HG03159 (cell line): ENCODE results near the gene MYH3.
"Not testable (repeated sequence)": the region's sequence is repeated elsewhere in the genome, so short reads cannot be mapped to it uniquely, and the experiment has no call there.

Source experiments
- ATAC-seq: cut with Tn5 transposase; IDR thresholded peaks from one replicate; pipeline ENCODE4 v1.9.1; 2021; ENCODE audit warnings: mild to moderate bottlenecking, moderate library complexity; ENCODE audit not compliant: unreplicated experiment

MYH3 gene

DNA sequence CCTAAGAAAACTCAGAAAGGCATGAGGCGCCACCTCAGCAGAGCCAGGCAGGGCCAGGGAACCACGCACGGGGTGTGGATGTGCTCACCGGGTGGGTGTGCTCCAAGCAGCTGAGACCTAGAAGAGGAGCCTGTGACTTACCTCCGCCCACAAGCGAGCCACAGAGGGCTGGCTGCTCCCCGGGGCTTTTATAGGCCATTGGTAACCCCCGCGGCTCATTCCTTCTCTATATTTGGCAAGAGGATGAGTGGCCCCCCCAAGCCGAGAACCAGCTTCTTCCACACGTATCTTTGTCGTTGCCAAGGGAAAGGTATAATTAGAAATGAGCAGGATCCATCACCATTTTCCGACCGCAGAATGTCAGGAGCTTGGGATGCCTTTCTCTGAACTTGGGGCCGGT, at the start of gene MYH3:
TSS of gene MYH3 (minus strand) at position 162 of the 400 bp plus-strand sequence. CDS start 2,245 bp downstream, outside the sequence.
- ATAC-seq = no peak

DNA sequence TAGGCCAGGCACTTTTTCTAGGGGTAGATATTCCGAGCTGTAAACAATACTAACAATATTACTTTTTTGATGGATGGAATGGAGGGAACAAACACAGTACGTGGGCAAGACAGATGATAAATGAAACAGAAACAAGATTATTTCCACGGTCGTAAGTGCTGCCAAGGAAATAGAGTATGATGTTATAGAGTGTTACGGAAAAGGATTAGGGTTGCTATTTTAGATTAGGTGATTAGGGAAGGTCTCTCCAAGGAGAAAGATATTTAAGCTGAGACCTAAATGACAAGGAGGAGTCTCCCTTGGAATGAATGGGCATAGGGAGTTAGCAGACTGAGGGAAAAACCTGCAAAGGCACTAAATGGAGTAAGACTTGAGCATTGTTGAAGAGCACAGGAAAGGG, 48.6 kb upstream of the MYH3 start:
- ATAC-seq = no peak

DNA sequence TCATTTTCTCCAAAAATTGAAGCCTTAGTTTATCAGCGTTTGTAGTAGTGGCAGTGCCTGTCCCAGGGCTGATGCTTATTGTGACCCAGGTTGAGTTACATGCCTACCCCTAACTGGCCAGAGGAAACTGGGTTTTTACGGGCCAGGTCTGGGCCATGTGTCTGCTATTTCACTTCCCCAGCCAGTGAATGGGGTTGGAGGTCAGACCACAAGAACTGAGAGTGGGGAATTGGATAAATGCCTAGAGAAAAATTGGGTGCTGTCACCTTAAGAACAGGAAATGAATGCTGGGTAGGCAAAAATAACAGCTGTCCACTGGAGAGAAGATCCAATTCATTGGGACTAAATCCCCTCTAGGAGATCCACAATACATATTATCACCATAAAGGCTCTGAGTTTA, 45.5 kb upstream of the MYH3 start:
- no peak for ATAC-seq

DNA sequence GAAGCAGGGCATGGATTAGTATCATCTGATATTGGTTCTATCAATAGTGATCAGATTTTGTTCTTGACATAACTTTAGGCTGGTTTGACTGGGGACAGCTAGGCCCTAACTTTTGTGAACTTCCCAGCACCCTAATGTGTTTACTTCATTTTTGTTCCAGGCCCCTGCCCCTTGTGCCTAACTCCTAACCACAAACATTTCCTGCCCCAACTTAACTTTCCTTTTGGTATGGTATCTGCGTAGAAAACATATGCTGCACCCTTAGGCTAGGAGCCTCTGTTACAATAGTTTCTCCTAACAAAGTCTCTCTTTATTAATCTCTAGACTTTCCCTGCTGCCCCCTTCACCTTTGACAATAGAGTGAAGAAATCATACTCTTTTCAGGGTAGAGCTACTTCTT, 42.7 kb upstream of the MYH3 start:
- ATAC-seq = no peak

DNA sequence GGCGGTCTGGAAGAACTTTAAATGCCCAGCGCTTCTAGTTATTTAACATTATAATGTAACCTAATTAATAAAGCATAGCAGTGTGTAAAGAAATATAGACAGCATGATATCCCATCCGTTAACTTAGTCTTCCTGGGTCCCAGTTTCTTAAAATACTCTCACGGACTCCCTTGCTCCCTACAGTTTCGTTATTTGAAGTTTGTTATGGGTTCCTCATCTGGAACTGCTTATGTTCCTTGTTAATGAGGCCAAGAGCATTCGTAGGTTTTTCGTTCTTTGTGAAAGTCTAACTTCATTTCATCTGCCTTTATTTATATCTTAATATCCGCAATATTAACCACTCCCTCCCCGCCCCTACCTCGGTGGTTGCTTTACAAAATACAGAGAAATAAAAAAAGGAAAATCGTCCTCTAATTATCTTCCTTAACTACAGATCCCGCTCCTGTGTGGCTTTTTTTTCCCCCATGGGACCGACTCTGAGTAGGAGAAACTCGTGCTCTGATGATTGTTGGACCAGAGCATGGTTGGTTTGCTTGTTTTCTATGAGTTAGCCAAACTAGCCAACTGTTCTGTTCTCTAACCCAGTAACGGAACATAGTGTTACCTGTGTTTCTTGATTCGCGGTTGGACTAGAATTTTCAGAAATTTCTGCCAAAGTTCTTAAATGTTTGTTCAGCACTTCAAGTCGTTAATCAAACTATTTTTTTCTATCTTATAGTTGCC, 41.1 kb upstream of the MYH3 start:
- no peak for ATAC-seq

DNA sequence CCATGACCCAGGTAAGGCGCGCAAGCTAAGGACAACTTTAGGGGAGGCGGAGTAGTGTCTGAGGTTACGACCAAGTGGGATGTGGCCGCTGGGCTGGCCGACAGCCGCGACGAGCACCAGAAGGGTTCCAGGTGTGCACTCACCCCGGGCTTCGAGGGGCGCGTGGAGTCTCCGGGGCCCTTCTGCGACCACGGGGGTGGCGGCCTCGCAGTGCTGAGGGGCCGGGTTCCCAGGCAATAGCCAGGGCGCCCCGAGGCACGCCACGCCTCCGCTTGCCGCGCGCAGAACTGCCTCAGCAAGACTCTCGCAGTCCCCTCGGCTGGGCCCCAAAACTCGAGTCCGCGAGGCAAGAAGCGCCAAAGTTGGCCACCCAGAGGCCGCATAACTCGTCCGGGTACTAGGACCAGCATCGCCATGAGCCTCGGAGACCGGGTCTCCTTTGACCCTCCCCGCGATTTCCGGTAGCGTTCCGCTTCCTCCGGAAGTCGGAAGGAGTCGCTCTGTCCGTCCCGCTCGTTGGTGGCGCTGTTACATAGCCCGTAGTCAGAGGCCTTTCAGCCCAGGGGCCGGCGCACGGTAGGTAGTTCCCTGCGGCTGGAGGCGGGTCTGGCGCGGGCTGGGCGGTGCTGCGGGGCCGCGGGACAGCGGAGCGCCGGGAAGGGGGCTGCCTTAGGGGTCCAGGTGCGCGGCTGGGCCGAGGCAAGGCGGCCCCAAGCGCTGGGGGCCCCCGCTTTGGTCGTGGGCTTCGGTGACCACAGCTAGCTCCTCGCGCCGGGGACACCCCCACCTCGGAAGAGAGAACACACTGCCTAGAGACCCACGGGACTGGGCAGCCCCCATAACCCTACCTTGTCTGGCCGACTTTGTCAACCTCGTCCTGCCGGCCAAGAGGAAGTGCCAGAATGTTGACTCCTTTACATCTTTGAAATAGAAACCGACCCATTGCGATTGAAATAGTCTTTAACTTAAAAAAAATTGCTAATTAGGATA, 40.3 kb upstream of the MYH3 start, which contains the start of the genes ADPRM and SCO1:
TSS of gene ADPRM (plus strand) at position 503 of the 990 bp plus-strand sequence. CDS start 7,333 bp downstream, outside the sequence.
TSS of gene SCO1 (minus strand) at position 442 of the 990 bp plus-strand sequence. CDS start at position 416, 26 bp downstream.
- ATAC-seq = peak; percentile 93

DNA sequence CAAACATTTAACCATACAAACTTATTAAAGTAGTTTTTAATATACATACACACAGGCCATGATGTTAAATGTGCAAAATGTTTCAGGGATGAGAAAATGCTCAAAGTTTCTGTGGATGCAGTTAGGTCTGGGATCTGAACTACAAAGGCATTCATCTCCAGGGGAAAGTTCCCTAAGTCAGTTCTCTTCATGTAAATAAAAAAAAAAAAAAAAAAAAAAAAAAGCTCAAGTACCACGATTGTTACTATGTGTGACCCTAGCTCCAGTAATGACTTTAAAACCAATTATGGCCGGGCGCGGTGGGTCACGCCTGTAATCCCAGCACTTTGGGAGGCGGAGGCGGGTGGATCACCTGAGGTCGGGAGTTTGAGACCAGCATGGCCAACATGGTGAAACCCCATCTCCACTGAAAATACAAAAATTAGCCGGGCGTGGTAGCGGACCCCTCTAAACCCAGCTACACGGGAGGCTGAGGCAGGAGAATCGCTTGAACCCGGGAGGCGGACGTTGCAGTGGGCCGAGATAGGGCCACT, 38.8 kb upstream of the MYH3 start:
- ATAC-seq = not testable (repeated sequence)

DNA sequence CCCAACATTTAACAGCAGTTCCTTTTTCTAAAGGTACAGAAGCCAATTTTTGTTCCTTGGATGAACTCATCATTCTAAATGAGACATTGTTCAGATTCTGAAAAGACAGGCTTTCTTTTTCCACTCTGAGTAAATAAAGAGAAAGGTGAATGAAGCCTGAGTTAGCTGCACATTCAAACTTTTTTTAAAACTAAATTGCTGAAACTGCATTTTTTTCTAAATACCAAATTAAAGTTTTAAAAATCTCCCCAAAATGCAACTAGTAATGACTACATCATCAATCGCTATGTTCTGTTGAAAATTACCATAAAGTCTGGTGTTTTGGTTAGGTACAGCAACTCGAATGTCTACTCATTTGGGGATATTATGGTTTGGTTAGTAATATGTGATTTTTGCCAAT, 30.4 kb upstream of the MYH3 start:
- ATAC-seq = no peak

DNA sequence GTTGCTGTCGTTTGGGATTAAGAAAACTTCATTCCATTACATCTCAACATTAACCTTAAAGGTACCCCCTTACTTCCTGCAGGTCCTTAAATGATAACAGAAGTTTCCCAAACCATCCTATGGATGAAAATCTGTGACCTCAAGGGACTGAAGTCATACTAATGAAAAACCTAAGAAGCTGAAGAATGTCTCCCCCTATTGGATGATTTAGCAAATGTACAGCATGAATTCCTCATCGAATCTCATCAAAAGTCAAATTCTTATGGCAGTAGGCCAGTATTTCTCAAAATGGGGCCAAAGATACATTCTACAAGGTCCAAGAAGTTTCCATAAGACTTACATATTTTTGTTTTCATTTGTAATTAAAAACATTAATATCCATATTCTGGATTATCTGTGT, 26.7 kb upstream of the MYH3 start:
- no peak for ATAC-seq

DNA sequence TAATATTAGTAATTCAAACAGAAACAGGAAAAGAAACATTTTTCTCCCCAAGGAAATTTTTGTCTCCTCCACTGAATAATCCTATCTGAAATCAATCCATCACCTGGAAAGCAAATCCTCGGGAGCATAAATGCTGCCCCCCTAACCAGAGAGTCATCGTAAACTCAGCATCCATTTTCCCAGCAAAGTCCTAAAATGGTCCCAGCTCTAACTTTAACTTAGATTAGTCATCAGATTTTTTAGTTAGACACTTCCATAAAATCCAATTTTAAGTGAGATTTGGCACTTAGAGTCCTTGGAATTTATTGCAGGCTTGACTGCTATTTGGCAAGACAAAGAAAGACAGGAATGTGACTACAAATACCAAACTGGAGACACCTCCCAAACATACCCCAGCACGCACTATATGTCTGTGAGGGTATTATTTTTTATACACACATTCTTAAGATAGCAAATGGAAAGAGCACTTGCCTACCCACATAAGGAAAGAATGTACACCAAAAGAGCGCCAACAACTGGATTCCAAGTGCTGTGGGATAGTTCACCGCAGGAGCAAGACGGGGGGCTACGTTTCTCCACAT, 24.8 kb upstream of the MYH3 start:
- ATAC-seq = no peak

DNA sequence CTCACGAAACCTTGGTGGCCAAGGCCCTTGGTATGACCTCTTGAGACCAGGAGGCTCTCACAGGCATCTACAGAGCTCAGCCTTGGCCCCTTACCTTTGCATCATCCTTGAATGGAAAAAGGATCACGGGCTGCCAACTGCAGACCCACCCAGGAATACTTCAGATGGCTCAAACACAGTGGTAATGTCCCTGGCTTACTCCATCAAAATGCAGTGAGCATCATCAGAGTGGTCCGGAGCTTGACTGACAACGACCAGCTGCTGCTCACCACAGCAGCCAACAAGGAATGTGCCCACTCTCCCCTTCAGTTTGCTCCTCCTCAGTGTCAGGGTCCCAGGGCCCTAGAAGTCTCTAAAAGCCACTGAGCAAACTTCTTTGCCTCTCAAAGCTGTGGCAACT, 17.6 kb upstream of the MYH3 start:
- no peak for ATAC-seq

DNA sequence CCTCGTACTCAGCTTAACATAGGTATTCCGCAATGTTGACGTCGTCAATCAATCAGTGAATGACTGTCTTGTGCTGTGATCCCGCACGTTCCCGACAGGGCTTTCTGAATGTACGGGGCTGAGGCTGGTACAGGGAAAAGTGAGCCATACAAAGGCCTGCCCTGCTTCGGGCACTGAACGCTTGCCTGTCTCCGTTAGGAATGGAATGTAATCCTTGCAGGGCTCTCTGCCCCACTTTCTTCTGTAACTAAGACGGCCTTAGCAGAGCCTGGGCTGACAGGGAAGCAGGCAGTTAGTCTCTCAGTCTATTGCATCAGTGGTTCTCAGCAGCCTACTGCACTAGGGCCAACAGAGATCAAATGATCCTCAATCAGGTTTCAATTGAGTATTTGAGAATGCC, 16.2 kb upstream of the MYH3 start:
- no peak for ATAC-seq

DNA sequence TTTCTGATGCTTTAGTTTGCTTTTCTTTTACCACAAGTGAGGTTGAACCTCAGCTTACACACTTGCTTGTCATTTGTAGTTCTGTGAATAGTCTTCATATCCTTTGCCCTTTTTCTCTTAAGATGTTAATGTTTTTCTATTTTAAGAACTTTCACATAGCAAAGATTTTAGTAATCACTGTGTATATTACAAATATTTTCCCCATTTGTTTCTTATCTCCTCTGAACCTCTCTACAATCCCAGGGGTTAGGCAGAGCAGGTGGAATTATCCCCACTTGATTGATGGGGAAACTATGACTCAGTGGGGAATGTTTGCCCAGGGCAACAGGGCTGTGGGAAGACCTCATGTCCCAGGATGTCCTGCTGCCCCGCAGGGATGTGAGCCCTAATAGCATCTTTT, 11.7 kb upstream of the MYH3 start:
- ATAC-seq = no peak

DNA sequence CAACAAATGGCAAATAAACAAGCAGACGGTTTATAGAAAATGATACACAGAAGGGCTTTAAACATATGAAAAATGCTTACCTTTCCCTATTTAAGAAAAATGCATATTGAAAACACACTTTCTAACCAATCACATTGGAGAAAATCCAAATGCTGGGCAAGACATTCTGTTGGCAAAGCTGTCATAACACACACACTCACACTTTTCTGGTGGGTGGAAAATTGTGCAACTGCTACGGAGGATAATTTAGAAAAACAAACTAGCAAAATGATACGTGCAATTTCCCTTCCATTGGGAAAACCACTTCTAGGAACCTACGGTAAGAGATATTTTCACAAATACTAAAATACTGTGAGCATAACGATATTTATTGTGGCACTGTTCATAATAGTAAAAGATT, 9.8 kb upstream of the MYH3 start:
- ATAC-seq = no peak

DNA sequence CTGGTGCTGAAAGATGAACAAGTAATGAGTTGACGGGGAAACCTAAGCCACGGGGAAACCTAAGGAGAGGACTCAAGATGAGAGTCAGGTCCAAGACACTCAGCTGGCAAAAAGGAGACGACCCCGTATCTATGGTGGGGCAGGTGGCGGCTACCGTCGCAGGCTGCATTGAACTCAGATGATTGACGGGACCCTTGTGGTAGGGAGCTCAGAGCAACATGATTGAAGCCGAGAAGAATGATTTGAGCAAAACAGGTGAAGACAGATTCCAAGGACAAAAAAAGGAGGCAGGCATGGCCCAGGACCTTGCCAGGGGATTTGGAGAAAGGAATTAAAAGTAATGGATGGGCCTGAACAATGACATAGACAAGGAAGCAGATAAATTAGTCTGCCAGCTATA, 7.5 kb upstream of the MYH3 start:
- no peak for ATAC-seq

DNA sequence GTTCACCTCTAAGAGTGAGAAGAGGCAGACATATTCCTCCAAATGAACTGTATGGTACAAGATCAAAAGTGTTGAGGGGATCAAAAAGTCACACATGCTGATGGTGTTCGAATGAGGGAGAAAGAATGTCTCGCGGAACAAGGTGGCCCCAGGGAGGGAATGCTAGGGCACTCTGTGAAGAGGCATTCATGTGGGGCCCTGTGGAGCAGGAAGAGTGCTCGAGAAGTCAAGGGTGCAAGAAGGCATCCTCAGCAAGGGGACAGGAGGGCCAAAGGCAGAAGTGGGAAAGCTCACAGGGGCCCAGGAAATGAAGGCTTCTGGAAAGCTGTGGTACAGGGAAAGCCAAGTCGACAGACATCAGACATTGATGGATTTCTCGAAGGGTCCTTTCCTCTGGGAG, 6.1 kb upstream of the MYH3 start:
- ATAC-seq = no peak

DNA sequence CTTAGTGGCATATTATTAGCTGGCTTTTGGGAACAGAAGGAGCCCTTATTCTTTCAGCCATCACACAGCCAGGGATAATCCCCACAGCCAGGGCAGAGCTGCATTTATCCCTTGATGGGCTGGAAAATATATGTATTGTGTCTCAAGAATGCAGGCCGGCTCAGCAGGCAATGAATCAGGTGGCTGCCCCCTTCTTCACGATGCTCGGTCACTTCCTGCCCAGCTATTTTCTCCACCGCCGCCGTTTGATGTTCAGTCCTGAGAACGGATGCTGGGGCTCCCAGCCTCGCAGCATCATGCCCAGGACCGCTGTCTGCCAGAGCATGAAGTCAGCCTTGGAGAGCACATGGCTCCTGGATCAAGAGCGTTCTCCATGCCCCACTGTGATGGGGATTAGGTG, 4.3 kb upstream of the MYH3 start:
- ATAC-seq = no peak

DNA sequence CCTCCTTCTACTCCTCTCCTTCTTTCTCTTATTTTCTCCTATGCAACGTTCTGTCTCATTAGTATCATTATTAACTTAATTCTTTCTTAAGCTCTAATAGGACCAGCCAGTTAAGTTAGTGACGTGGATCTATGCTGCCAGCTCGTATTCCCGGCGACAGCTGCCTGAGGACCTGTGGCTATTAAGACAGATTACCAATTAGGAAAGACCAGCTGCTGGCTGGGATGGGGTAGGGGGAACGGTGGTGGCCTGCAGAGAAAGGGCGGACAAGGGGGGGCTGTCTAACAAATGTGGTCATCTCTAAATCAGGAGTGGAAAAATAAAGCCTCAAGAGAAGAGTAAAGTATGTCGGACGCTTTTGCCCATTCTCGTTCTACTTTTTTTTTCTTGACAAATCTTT, 770 bp upstream of the MYH3 start:
- no peak for ATAC-seq

DNA sequence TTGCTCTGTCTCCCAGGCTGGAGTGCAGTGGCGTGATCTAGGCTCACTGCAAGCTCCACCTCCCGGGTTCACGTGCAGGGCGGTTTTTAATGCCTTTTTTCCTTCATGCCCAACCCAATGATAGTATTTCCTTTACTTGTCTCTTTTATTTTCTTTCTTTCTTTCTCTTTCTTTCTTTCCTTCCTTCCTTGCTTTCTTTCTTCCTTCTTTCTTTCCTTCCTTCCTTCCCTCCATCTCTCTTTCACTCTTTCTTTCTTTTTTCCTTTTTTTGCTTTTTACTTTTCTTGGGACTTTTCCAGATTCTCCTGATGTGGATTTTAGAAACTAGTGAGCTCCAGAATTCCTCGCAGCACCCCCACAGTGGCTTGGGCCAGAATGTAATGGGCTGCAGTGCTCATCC, 3.1 kb downstream of the MYH3 start:
- no peak for ATAC-seq

DNA sequence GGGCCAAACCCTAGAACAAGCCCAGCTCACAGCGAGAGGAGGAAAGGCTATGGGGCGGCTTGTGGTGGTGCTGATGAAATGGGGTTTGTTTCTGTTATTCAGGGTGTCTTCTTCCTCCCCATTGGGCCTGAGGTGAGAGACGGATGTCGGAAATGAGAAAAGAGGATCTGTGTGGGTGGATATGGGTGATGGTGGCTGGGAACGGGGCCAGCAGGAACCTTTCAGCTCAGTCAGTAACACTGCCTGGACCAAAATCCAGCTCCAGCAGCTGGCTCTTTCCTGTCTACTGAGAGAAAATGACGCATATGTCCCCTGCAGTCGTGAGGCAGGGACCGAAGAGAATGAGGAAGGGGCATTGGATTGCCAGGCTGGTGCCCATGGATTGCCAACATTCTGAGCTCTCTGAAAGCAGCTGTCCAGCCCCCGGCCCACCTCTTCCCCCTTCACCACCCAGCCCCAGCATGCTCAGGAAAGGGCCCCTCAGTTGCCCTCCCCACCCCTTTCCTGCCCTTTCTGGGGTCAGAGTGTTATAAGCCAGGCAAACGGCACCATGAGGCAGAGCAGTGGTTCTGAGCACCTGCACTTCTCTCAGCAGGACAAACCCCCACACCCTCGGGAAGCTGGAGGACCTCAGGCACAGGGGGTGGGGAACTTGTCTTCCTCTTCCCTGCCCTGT, 4.0 kb downstream of the MYH3 start:
- peak; percentile 50 for ATAC-seq

DNA sequence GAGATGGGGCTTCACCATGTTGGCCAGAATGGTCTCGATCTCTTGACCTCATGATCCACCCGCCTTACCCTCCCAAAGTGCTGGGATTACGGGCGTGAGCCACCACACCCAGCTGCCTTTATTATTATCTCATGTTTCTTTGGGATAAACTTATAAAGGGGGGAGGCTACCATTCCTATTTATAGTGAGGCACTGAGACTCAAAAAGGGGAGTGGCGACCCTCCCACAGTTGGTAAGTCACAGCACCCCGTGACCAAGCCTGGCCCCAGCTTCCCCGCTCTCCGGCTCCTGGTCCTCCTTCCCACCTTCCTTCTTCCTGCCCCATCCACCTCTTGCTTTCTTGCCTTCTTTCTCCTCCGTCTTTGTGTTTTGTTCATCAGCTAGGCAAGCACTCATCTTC, 5.2 kb downstream of the MYH3 start:
- ATAC-seq = no peak
